H9 (cell line): Measurements from ENCODE around the gene ZSWIM8. TPM values are rescaled to one million over a fixed set of nuclear protein-coding genes. Genes with fewer than 3 reads are reported as not detected.

Source experiments
- DNase-seq: peaks from one replicate; pipeline ENCODE4 v3.0.0-alpha.2; 2017
- H2AFZ ChIP-seq: one replicate; pipeline ENCODE4 v1.6.1; 2013; ENCODE audit warnings: mild to moderate bottlenecking, low read length, control low read depth, moderate library complexity
- H2AK5ac ChIP-seq: 2 replicates; pipeline ENCODE4 v1.6.1; 2013; ENCODE audit warnings: low read length, control low read depth, mixed read lengths; ENCODE audit not compliant: insufficient read length
- H2BK120ac ChIP-seq: one replicate; pipeline ENCODE4 v1.6.1; 2013; ENCODE audit warnings: low read depth, mild to moderate bottlenecking, low read length, control low read depth, inconsistent platforms; ENCODE audit not compliant: poor library complexity, severe bottlenecking
- H2BK12ac ChIP-seq: 2 replicates; pipeline ENCODE4 v1.6.1; 2013; ENCODE audit warnings: low read length, control low read depth, mixed read lengths, low read depth; ENCODE audit not compliant: insufficient read length
- H2BK15ac ChIP-seq: 2 replicates; pipeline ENCODE4 v1.6.1; 2013; ENCODE audit warnings: low read depth, low read length, control low read depth
- H2BK20ac ChIP-seq: one replicate; pipeline ENCODE4 v1.6.1; 2013; ENCODE audit warnings: low read depth, mild to moderate bottlenecking, low read length, control low read depth, inconsistent platforms; ENCODE audit not compliant: poor library complexity, severe bottlenecking
- H2BK5ac ChIP-seq: 2 replicates; pipeline ENCODE4 v1.6.1; 2013; ENCODE audit warnings: low read length, control low read depth, mixed read lengths; ENCODE audit not compliant: insufficient read length
- H3K14ac ChIP-seq: 2 replicates; pipeline ENCODE4 v1.6.1; 2013; ENCODE audit warnings: low read length, control low read depth; ENCODE audit not compliant: insufficient read depth
- H3K18ac ChIP-seq: 2 replicates; pipeline ENCODE4 v1.6.1; 2013; ENCODE audit warnings: low read depth, mild to moderate bottlenecking, mixed read lengths, low read length, control low read depth; ENCODE audit not compliant: insufficient read length
- H3K23ac ChIP-seq: 2 replicates; pipeline ENCODE4 v1.6.1; 2013; ENCODE audit warnings: low read length, control low read depth, mixed read lengths, low read depth; ENCODE audit not compliant: insufficient read length
- H3K23me2 ChIP-seq: 2 replicates; pipeline ENCODE4 v1.6.1; 2013; ENCODE audit warnings: low read depth, mild to moderate bottlenecking, mixed read lengths, low read length, control low read depth; ENCODE audit not compliant: insufficient read length, poor library complexity, severe bottlenecking
- H3K27ac ChIP-seq: 2 replicates; pipeline ENCODE4 v1.5.1; 2013; ENCODE audit warnings: low read length, control low read depth, mixed read lengths, low read depth; ENCODE audit not compliant: insufficient read length
- H3K27me3 ChIP-seq: 2 replicates; pipeline ENCODE4 v1.6.1; 2013; ENCODE audit warnings: low read length, control low read depth, inconsistent platforms; ENCODE audit not compliant: insufficient read depth
- H3K4ac ChIP-seq: 2 replicates; pipeline ENCODE4 v1.6.1; 2013; ENCODE audit warnings: low read depth, mild to moderate bottlenecking, control low read depth, inconsistent platforms, low read length, moderate library complexity
- H3K4me1 ChIP-seq: 2 replicates; pipeline ENCODE4 v1.6.1; 2013; ENCODE audit warnings: low read length, control low read depth, inconsistent platforms; ENCODE audit not compliant: insufficient read depth
- H3K4me2 ChIP-seq: 2 replicates; pipeline ENCODE4 v1.6.1; 2013; ENCODE audit warnings: low read length, control low read depth, mixed read lengths; ENCODE audit not compliant: insufficient read length, insufficient read depth
- H3K56ac ChIP-seq: 2 replicates; pipeline ENCODE4 v1.6.1; 2013; ENCODE audit warnings: low read depth, mild to moderate bottlenecking, mixed read lengths, low read length, control low read depth; ENCODE audit not compliant: insufficient read length
- H3K79me1 ChIP-seq: 2 replicates; pipeline ENCODE4 v1.6.1; 2013; ENCODE audit warnings: low read depth, mild to moderate bottlenecking, moderate library complexity, low read length, control low read depth, inconsistent platforms; ENCODE audit not compliant: insufficient read depth, poor library complexity, severe bottlenecking
- H3K79me2 ChIP-seq: 2 replicates; pipeline ENCODE4 v1.6.1; 2013; ENCODE audit warnings: low read length, control low read depth, inconsistent platforms; ENCODE audit not compliant: insufficient read depth
- H3K9ac ChIP-seq: 2 replicates; pipeline ENCODE4 v1.6.1; 2013; ENCODE audit warnings: low read length, control low read depth, mixed read lengths; ENCODE audit not compliant: insufficient read length; ENCODE audit errors: extremely low read depth
- H3K9me3 ChIP-seq: one replicate; pipeline ENCODE4 v1.6.1; 2013; ENCODE audit warnings: low read depth, low read length, inconsistent platforms; ENCODE audit not compliant: control insufficient read depth
- H3T11ph ChIP-seq: one replicate; pipeline ENCODE4 v1.6.1; 2013; ENCODE audit warnings: mild to moderate bottlenecking, low read length, control low read depth, inconsistent platforms
- H4K20me1 ChIP-seq: one replicate; pipeline ENCODE4 v1.6.1; 2013; ENCODE audit not compliant: control insufficient read depth, insufficient read length, insufficient read depth
- H4K5ac ChIP-seq: 2 replicates; pipeline ENCODE4 v1.6.1; 2013; ENCODE audit warnings: low read depth, mild to moderate bottlenecking, mixed read lengths, low read length, control low read depth; ENCODE audit not compliant: insufficient read length
- H4K8ac ChIP-seq: replicated peaks from 2 replicates; pipeline ENCODE4 v1.6.1; 2013; ENCODE audit warnings: low read length, control low read depth, mixed read lengths, low read depth; ENCODE audit not compliant: insufficient read length
- H4K91ac ChIP-seq: 2 replicates; pipeline ENCODE4 v1.6.1; 2013; ENCODE audit warnings: low read depth, mild to moderate bottlenecking, moderate library complexity, mixed read lengths, low read length, control low read depth; ENCODE audit not compliant: insufficient read length
- H3K27ac Mint-ChIP-seq, 3 experiments: 2 replicates in 2 of 3; 3 replicates in 1 of 3; pipeline ENCODE4 v1.8.0; 2020 to 2021; ENCODE audit warnings: mixed read lengths in 3 of 3, mild to moderate bottlenecking in 1 of 3, moderate library complexity in 1 of 3
- H3K27me3 Mint-ChIP-seq: 2 replicates; pipeline ENCODE4 v1.8.0; 2021; ENCODE audit warnings: low read depth, mild to moderate bottlenecking, moderate library complexity, mixed read lengths
- H3K36me3 Mint-ChIP-seq, 3 experiments: 2 replicates in 2 of 3; 3 replicates in 1 of 3; pipeline ENCODE4 v1.8.0; 2020 to 2021; ENCODE audit warnings: low read depth in 3 of 3, mixed read lengths in 3 of 3; ENCODE audit not compliant: insufficient read depth in 1 of 3
- H3K4me1 Mint-ChIP-seq, 2 experiments: 2 replicates each; pipeline ENCODE4 v1.8.0; 2020; ENCODE audit warnings: mixed read lengths in 2 of 2
- H3K4me3 Mint-ChIP-seq, 2 experiments: 2 replicates in 1 of 2; 3 replicates in 1 of 2; pipeline ENCODE4 v1.8.0; 2020 to 2021; ENCODE audit warnings: mild to moderate bottlenecking in 2 of 2, mixed read lengths in 2 of 2, moderate library complexity in 1 of 2
- H3K9me3 Mint-ChIP-seq, 2 experiments: 2 replicates in 1 of 2; 3 replicates in 1 of 2; pipeline ENCODE4 v1.8.0; 2020; ENCODE audit warnings: mild to moderate bottlenecking in 2 of 2, mixed read lengths in 2 of 2, moderate library complexity in 1 of 2
- CTCF ChIP-seq: fragments of 200-600 bp; sonication (generic); conservative IDR thresholded peaks from 3 replicates; pipeline ENCODE4 v1.8.0; 2021; ENCODE audit warnings: antibody characterized with exemption, mild to moderate bottlenecking
- WGBS: extraction: QIAGEN DNeasy Blood & Tissue Kit; methylation state at CpG from one replicate; pipeline ENCODE4 v1.1.7; 2013; ENCODE audit warnings: missing lambda C conversion rate, low lambda C conversion rate, mixed read lengths; ENCODE audit not compliant: insufficient read length; ENCODE audit errors: extremely low coverage; 5-methylcytosine and 5-hydroxymethylcytosine counted together
- total RNA-seq: library from RNA; stranded (reverse); gene quantifications from 2 replicates; pipeline ENCODE4 v1.2.1, GENCODE V29; 2021

Gene ZSWIM8
- total RNA-seq, 1 experiment from 2014 or later = 41.0 TPM

GRCh38 chr10:73746721-73747120, 38.7 kb upstream of the ZSWIM8 start:
- no peak overlapping the region for H2BK120ac ChIP-seq
- H2BK15ac ChIP-seq = no peak overlapping the region
- no peak overlapping the region for H4K5ac ChIP-seq
- no peaks in the 10 kb centered on the region for H3K27me3 ChIP-seq
- no peak for DNase-seq
- H3K14ac ChIP-seq = no peak overlapping the region
- H3K56ac ChIP-seq = no peak overlapping the region
- no peaks in the 10 kb centered on the region for H4K20me1 ChIP-seq
- H3K27ac ChIP-seq = no peak overlapping the region
- Mint-ChIP-seq H3K4me1 (peaks cover 25 to 27% of the 10 kb centered on the region in 2 experiments), H3K27me3 (no peaks in the 10 kb centered on the region), H3K4me3 (no peak overlapping the region; a peak in 2 of 5 replicates), H3K36me3 (peaks cover 2 to 31% (median 14%) of the 10 kb centered on the region in 3 experiments; a peak in 6 of 7 replicates), H3K9me3 (no peaks in the 10 kb centered on the region), H3K27ac (no peak overlapping the region)
- no peak overlapping the region for H2AFZ ChIP-seq
- no peak overlapping the region for H4K91ac ChIP-seq
- no CpG with 5 or more reads among the region's 2 CpGs for WGBS
- no peaks in the 10 kb centered on the region; the same call in 1 of the 2 replicates for H3K79me2 ChIP-seq
- H3K9ac ChIP-seq = no peak overlapping the region
- H3T11ph ChIP-seq = no peak overlapping the region
- no peak for TF ChIP-seq CTCF
- H2BK5ac ChIP-seq = no peak overlapping the region
- no peaks in the 10 kb centered on the region for H3K79me1 ChIP-seq
- no peak overlapping the region for H3K18ac ChIP-seq
- no peak overlapping the region for H3K4me2 ChIP-seq
- H2AK5ac ChIP-seq = no peak overlapping the region
- H2BK12ac ChIP-seq = no peak overlapping the region
- H3K4me1 ChIP-seq = peaks cover 2% of the 10 kb centered on the region; the same call in 1 of the 2 replicates
- no peak overlapping the region for H3K23ac ChIP-seq
- no peak overlapping the region for H3K4ac ChIP-seq
- peaks cover 14% of the 10 kb centered on the region for H3K23me2 ChIP-seq
- H4K8ac ChIP-seq = no peak overlapping the region
- H3K9me3 ChIP-seq = no peaks in the 10 kb centered on the region
- no peak overlapping the region for H2BK20ac ChIP-seq
